HEK293T (cell line): ENCODE results near the gene ACSL5.

Source experiments
- CTCF ChIA-PET: fragments of 350-600 bp; formaldehyde crosslinking; extraction: SDS; loops from one replicate; lab custom pipeline; 2021; ENCODE audit warnings: antibody characterized with exemption, inconsistent platforms; lab: Yijun Ruan, JAX
- POLR2A ChIA-PET: fragments of 350-600 bp; formaldehyde crosslinking; extraction: SDS; loops from one replicate; lab custom pipeline; 2020; ENCODE audit warnings: antibody characterized with exemption, inconsistent platforms; lab: Yijun Ruan, JAX
- DNase-seq: peaks from one replicate; pipeline ENCODE4 v3.0.0; 2012; ENCODE audit warnings: mixed read lengths; ENCODE audit errors: extremely low spot score
- ARNT ChIP-seq: fragments of 450-650 bp; IDR thresholded peaks from 2 replicates; pipeline ENCODE4 v1.6.1; 2017; ENCODE audit warnings: mild to moderate bottlenecking
- BHLHE40 ChIP-seq: fragments of 450-650 bp; IDR thresholded peaks from 2 replicates; pipeline ENCODE4 v1.6.1; 2016; ENCODE audit warnings: mild to moderate bottlenecking, moderate library complexity, borderline replicate concordance
- CTBP1 ChIP-seq: fragments of 450-650 bp; IDR thresholded peaks from 2 replicates; pipeline ENCODE4 v1.6.1; 2016; ENCODE audit warnings: borderline replicate concordance
- ELF4 ChIP-seq: fragments of 450-650 bp; IDR thresholded peaks from 2 replicates; pipeline ENCODE4 v1.6.1; 2017; ENCODE audit warnings: antibody characterized with exemption
- FOXA1 ChIP-seq: fragments of 450-650 bp; IDR thresholded peaks from 2 replicates; pipeline ENCODE4 v1.6.1; 2016; ENCODE audit warnings: mild to moderate bottlenecking
- FOXK2 ChIP-seq: fragments of 450-650 bp; IDR thresholded peaks from 2 replicates; pipeline ENCODE4 v1.6.1; 2016; ENCODE audit warnings: mild to moderate bottlenecking
- FOXM1 ChIP-seq: fragments of 450-650 bp; IDR thresholded peaks from 2 replicates; pipeline ENCODE4 v1.6.1; 2017; ENCODE audit warnings: mild to moderate bottlenecking, borderline replicate concordance
- HDGF ChIP-seq: fragments of 450-650 bp; IDR thresholded peaks from 2 replicates; pipeline ENCODE4 v1.6.1; 2017; ENCODE audit warnings: antibody characterized with exemption, borderline replicate concordance
- L3MBTL2 ChIP-seq: fragments of 450-650 bp; conservative IDR thresholded peaks from 2 replicates; pipeline ENCODE4 v1.6.1; 2016; ENCODE audit warnings: mild to moderate bottlenecking
- LEF1 ChIP-seq: fragments of 450-650 bp; IDR thresholded peaks from 2 replicates; pipeline ENCODE4 v1.6.1; 2017; ENCODE audit warnings: mild to moderate bottlenecking, borderline replicate concordance
- NFRKB ChIP-seq: fragments of 450-650 bp; IDR thresholded peaks from 2 replicates; pipeline ENCODE4 v1.6.1; 2016; ENCODE audit warnings: mild to moderate bottlenecking, moderate library complexity
- SP1 ChIP-seq: fragments of 450-650 bp; IDR thresholded peaks from 2 replicates; pipeline ENCODE4 v1.6.1; 2017
- SUZ12 ChIP-seq: fragments of 450-650 bp; IDR thresholded peaks from 2 replicates; pipeline ENCODE4 v1.6.1; 2016; ENCODE audit warnings: mild to moderate bottlenecking
- TARDBP ChIP-seq: fragments of 450-650 bp; IDR thresholded peaks from 2 replicates; pipeline ENCODE4 v1.6.1; 2016
- ZNF384 ChIP-seq: fragments of 450-650 bp; IDR thresholded peaks from 2 replicates; pipeline ENCODE4 v1.6.1; 2016
- TF ChIP-seq, protein P1 (sequence below): fragments of 450-650 bp; IDR thresholded peaks from 2 replicates; pipeline ENCODE4 v1.6.1; 2016

Gene ACSL5

DNA sequence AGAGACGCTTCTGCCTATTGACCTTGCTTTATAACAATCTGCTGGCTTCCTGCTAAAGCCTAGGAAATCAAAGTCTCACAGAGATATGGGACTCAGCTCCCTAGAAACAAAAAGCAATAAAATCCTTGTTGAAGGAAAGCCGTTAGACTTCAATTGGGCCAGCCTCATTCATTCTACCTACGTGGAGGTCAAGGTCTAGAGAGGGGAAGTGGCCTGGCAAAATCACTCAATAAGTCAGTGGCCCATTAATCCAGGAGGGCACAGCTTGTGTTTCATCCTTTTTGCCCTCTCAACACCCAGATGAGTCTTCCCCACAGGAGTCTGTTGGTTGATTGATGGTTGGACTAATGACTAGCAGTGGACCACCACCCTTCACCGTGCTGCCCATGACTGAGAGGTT lies 40.5 kb upstream of the ACSL5 start:
- TF ChIP-seq SP1 (no peak), HDGF (no peak), L3MBTL2 (no peak), FOXM1 (no peak), ZNF384 (no peak), SUZ12 (no peak), FOXA1 (no peak), TARDBP (no peak), BHLHE40 (no peak), ARNT (no peak), ELF4 (no peak), NFRKB (no peak), LEF1 (no peak)
- TF ChIP-seq, protein P1, sequence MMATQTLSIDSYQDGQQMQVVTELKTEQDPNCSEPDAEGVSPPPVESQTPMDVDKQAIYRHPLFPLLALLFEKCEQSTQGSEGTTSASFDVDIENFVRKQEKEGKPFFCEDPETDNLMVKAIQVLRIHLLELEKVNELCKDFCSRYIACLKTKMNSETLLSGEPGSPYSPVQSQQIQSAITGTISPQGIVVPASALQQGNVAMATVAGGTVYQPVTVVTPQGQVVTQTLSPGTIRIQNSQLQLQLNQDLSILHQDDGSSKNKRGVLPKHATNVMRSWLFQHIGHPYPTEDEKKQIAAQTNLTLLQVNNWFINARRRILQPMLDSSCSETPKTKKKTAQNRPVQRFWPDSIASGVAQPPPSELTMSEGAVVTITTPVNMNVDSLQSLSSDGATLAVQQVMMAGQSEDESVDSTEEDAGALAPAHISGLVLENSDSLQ: no peak
- CTCF ChIA-PET: interaction anchor here (0.6 kb wide), 1 partner anchor 1476 kb away, joined by 3 read pairs; no protein-coding TSS in a partner anchor
- no peak for DNase-seq
- POLR2A ChIA-PET: no interaction called here

GRCh38 chr10:112335111-112335867 lies 38.6 kb upstream of the ACSL5 start:
- ChIA-PET POLR2A (no interaction called here), CTCF (no interaction called here)
- no peak for DNase-seq

DNA sequence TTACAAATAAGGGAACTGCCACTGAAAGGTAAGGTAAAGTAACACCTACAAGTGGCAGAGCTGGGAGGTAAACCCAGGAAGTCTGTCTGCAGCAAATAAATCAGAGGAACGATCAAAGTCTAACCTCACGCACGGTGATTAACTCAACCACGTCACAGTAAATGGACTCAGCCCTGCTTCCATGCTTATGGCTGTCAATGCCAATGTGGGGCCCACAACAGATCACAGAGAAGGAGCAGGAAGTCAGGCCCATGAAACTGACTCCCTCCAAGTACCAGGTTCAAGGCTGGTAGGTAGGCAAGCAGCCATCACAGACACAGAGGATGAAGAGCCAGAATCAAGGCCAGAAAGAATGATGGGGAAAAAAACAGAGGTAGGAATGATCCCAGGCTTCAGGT lies 38.0 kb upstream of the ACSL5 start:
- DNase-seq: no peak
- ChIA-PET POLR2A (no interaction called here), CTCF (no interaction called here)
- TF ChIP-seq ARNT: no peak

More at GRCh38 chr10:112335111-112335867, 38.6 kb upstream of the ACSL5 start:
- TF ChIP-seq SP1: no peak
- TF ChIP-seq HDGF: no peak
- TF ChIP-seq TARDBP: no peak
- no peak for TF ChIP-seq CTBP1
- no peak for TF ChIP-seq NFRKB
- no peak for TF ChIP-seq SUZ12

DNA sequence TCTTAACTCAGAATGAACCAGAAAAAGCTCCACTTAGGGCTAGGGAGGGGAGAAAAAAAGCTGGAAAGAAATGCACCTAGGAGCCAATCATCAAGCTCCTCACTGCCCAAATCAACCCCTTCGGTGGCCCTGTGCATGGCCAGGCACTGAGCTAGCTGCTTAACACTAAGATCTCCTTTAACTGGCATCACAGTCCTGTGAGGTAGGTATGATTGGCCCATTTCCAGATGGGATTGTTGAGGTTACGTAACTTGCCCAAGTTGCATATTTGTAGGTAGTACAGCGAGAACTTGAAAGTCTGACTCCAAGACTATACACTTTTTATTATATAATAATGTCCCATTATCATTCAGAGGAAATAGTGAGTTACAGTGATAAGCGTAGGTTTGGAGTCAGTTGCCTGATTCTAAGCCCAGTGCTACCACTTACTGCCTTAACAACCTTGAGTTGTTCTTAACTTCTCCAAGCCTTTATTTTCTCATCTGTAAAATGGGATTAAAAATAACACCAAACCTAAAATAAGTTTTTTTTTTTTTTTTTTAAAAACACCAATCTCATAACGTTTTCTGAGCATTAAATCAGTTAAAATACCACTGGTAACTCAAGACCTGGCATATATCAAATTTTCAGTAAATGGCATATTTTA lies 37.2 kb upstream of the ACSL5 start:
- no peak for DNase-seq
- no peak for TF ChIP-seq SP1
- CTCF ChIA-PET: no interaction called here
- POLR2A ChIA-PET: no interaction called here

DNA sequence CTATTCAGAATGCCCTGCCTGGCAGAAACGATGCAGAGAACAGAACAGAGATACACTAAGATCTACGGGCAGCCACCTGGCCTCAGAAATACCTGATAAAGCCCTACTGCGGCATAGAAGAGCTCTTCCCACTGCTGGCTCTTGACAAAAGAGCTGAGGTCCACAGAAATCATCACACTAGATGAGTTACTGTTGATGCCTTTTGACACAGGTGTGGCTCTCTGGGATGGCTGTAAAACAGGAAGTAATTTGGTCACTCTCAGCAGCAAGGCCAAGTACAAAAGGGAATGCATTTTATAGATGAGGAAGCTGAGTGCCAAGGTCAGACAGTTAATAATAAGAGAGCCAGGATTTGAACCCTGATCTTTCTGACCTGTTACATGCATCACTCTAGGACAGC lies 35.0 kb upstream of the ACSL5 start:
- ChIA-PET CTCF (no interaction called here), POLR2A (no interaction called here)
- DNase-seq: no peak
- TF ChIP-seq FOXM1 (no peak), FOXA1 (no peak), ARNT (no peak), SUZ12 (no peak), SP1 (no peak), FOXK2 (no peak), ZNF384 (no peak), ELF4 (no peak), LEF1 (no peak), BHLHE40 (no peak), CTBP1 (no peak), L3MBTL2 (no peak), TARDBP (no peak), HDGF (no peak)
- TF ChIP-seq, protein P1: no peak

DNA sequence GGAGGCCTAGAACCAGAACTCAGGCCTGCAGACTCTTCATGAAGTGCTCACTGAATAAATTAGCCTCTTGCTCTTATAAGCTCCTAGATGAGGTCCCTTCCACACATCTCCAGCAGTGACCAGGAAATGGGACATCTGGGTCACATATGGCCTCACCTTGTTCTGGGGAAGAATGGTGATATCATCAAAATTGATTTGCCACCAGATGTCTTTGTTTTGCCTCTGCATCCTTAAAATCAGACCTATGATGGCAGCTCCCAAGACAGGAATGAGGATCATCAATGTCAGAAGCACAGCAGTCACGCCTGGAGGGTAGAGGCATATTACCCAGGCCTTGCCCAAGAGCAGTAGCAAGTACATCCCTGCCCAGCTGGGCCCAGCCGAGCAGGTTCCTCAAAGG lies 33.3 kb upstream of the ACSL5 start:
- CTCF ChIA-PET: interaction anchor here (0.5 kb wide), 1 partner anchor 131 kb away, joined by 3 read pairs; no protein-coding TSS in a partner anchor
- TF ChIP-seq ARNT: no peak
- TF ChIP-seq BHLHE40: no peak
- POLR2A ChIA-PET: no interaction called here
- no peak for DNase-seq

GRCh38 chr10:112343056-112343806 lies 30.7 kb upstream of the ACSL5 start:
- DNase-seq: no peak
- POLR2A ChIA-PET: no interaction called here
- CTCF ChIA-PET: no interaction called here
- no peak for TF ChIP-seq ARNT
- no peak for TF ChIP-seq HDGF
- TF ChIP-seq, protein P1: no peak
- TF ChIP-seq TARDBP: no peak
- no peak for TF ChIP-seq SP1
- no peak for TF ChIP-seq NFRKB
- no peak for TF ChIP-seq FOXK2
- no peak for TF ChIP-seq SUZ12
- no peak for TF ChIP-seq LEF1
- no peak for TF ChIP-seq ZNF384
- no peak for TF ChIP-seq BHLHE40
